GM12865 (cell line): ENCODE results near the gene HSBP1L1.

Source experiments
- DNase-seq: peaks from one replicate; pipeline ENCODE4 v3.0.0; 2010; ENCODE audit warnings: low read depth
- H3K4me3 ChIP-seq: 2 replicates; pipeline ENCODE4 v1.5.1; 2011; ENCODE audit warnings: mild to moderate bottlenecking, low read depth, low read length, control low read depth
- TF ChIP-seq, protein P1 (sequence below): IDR thresholded peaks from 2 replicates; pipeline ENCODE4 v1.5.1; 2011; ENCODE audit warnings: low read length, control low read depth, low read depth, inconsistent platforms; ENCODE audit not compliant: insufficient read depth; ENCODE audit errors: missing control alignments

HSBP1L1 gene

DNA sequence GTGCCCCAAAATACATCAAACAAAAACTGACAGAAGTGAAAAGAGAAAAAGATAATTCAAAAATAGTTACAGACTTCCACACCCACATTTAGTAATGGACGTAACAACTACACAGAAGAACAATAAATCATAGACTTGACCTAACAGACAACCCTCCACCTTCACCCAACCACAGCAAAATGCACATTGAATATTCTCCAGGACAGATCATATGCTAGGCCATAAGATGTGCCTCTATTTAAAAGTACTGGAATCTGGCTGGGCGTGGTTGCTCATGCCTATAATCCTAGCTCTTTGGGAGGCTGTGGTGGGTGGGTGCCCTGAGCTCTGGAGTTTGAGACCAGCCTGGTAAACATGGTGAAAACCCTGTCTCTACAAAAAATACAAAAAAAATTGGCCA lies 33.0 kb upstream of the HSBP1L1 start:
- TF ChIP-seq, protein P1, sequence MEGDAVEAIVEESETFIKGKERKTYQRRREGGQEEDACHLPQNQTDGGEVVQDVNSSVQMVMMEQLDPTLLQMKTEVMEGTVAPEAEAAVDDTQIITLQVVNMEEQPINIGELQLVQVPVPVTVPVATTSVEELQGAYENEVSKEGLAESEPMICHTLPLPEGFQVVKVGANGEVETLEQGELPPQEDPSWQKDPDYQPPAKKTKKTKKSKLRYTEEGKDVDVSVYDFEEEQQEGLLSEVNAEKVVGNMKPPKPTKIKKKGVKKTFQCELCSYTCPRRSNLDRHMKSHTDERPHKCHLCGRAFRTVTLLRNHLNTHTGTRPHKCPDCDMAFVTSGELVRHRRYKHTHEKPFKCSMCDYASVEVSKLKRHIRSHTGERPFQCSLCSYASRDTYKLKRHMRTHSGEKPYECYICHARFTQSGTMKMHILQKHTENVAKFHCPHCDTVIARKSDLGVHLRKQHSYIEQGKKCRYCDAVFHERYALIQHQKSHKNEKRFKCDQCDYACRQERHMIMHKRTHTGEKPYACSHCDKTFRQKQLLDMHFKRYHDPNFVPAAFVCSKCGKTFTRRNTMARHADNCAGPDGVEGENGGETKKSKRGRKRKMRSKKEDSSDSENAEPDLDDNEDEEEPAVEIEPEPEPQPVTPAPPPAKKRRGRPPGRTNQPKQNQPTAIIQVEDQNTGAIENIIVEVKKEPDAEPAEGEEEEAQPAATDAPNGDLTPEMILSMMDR = no peak
- no peak for DNase-seq

DNA sequence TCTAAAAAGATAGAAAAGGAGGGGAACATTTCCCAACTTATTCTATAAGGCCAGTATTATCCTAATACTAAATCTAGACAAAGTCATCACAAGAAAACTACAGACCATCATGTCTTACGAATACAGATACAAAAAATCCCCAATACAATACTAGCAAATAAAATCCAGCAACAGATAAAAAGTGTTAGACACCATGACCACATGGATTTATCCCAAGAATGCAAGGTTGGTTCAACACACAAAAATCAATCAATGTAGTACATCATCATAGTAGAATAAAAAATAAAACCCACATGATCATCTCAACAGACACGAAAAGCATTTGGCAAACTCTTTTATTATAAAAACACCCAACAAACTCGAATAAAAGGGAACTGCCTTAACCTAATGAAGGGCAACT lies 31.5 kb upstream of the HSBP1L1 start:
- TF ChIP-seq, protein P1 = no peak

More for the DNA sequence above, 33.0 kb upstream of the HSBP1L1 start:
- no peak overlapping the region for H3K4me3 ChIP-seq

DNA sequence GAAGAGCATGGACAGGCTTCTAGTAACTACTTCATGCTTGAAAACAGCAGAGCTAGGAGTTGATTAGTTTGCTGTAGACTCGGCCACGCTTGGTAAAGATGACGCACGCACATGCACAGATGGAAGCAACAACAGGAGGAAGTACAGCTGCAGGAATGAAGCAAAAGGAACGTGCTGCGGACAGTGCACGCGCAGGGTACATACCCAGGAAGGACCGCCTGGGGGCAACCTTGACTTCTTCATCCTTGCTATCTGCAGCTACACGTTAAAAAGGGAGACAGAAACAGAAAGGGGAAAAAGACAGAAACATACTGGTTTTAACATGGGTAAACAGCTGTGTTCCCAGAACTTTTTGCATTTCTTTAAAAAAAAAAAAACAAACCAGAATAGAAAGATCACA lies 30.7 kb upstream of the HSBP1L1 start:
- TF ChIP-seq, protein P1 = no peak
- DNase-seq = no peak
- H3K4me3 ChIP-seq = no peak overlapping the region

More for the DNA sequence above, 31.5 kb upstream of the HSBP1L1 start:
- no peak overlapping the region for H3K4me3 ChIP-seq
- no peak for DNase-seq

DNA sequence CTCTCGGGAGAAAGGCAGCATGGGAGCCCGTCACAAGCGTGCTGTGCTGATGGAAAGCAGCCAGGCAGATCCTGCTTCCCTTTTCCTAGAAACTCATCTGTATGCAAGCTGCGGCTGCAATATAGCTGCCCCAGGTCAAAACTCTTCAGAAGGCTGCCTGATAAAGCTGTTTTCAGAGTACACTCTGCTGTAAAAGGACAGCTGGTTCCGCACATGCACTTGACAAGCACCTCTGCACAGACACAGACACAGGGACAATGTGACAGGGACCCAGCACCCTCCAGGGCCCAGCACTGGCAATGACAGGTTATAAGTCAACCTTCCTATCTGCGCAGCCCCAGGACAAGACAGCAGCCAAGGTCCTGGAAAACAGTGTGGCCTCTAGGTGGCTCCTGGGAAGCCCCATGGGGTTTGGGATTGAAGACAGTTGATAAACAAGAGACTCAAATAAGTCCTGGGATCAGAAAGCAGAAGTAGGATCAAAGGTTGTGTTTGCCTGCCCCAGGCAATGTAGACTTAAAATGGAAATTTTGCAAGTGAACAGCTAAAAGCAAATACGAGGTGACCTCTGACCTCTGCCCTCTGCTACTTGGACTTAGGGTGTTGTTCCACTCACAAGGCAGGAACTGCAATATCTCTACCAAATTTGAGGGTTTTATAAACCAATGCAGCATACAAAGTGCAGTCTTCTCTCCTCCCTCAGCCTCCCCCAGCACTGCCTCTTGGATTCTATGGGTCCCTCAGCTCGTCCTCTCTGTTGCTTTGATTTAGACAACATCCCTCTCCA lies 29.9 kb upstream of the HSBP1L1 start:
- DNase-seq = no peak
- TF ChIP-seq, protein P1 = no peak
- H3K4me3 ChIP-seq = no peak overlapping the region

DNA sequence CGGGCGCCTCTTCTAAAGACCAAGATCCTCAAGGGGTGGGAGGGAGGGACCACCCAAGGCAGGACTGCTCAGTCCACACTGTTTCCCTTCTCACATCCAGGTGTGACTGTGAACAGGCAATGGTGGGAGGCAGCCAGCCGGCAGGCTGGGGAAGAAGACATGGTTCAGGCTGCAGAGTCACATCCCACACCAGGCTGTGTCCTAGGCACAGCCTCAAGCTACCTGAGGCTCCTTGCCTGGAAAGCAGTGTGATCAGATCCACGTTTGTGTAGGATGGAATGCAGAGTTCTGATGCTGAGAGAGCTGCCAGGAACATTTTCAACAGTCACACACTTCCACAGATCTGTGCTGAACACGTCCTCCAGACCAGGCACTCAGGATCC lies 29.4 kb upstream of the HSBP1L1 start:
- DNase-seq = no peak
- H3K4me3 ChIP-seq = no peak overlapping the region
- TF ChIP-seq, protein P1 = no peak

DNA sequence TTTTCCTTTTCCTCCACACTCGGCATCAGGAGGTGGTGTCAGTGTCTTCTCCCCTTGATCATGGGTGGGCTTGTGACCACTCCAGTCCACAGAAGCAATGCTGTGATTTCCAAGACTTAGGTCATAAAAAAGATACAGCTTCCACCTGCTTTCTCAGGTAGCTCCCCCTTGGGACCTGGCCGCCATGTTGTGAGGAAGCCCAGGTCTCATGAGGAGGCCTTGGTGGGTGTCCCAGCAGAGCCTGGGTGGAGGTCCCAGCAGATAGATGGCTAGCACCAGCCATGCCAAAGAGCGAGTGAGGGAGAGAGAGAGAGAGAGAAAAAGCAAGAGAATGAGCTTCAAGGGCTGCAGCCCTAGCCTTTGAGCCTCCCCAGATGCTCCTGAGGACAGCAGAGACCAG lies 28.9 kb upstream of the HSBP1L1 start:
- TF ChIP-seq, protein P1 = no peak
- DNase-seq = no peak
- H3K4me3 ChIP-seq = no peak overlapping the region

DNA sequence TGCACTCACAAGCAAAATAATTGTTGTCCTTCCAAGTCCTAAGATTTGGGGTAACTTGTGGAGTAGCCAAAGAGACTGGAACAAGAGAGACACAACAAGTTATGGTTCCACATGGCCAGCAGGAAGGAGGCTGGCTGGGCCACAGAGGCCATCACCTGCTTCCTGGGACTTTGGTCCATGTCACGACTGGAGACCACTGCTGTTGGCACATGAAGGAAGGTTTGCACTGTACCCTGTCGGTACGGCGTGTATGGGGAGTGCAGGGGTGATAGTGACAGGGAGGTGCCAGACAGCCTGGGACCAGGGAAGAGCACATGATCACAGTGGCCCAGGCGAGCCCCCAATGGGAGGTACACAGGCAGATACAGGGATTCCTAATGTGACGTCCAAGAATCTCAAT lies 28.5 kb upstream of the HSBP1L1 start:
- TF ChIP-seq, protein P1 = no peak
- H3K4me3 ChIP-seq = no peak overlapping the region
- no peak for DNase-seq
